Mucosa of rectum (tissue), 2 donors: ENCODE results near the gene HCCS.
"Not testable (repeated sequence)": the region's sequence is repeated elsewhere in the genome, so short reads cannot be mapped to it uniquely, and the experiment has no call there.

Experiments used
- H3K27ac ChIP-seq, 2 donors: one replicate each; pipeline ENCODE4 v1.7.0; 2013; ENCODE audit warnings: inconsistent platforms in 2 of 2, low read depth in 2 of 2, low read length in 2 of 2
- H3K27me3 ChIP-seq, 2 donors: one replicate each; pipeline ENCODE4 v1.7.0; 2013; ENCODE audit warnings: low read length in 2 of 2; ENCODE audit not compliant: control insufficient read depth in 2 of 2, insufficient read depth in 2 of 2
- H3K36me3 ChIP-seq, 2 donors: one replicate each; pipeline ENCODE4 v1.7.0; 2013; ENCODE audit warnings: low read length in 2 of 2; ENCODE audit not compliant: control insufficient read depth in 2 of 2, insufficient read depth in 2 of 2
- H3K4me1 ChIP-seq, 2 donors: one replicate each; pipeline ENCODE4 v1.7.0; 2013; ENCODE audit warnings: low read length in 2 of 2, mild to moderate bottlenecking in 1 of 2; ENCODE audit not compliant: control insufficient read depth in 2 of 2, insufficient read depth in 2 of 2
- H3K4me3 ChIP-seq, 2 donors: one replicate each; pipeline ENCODE4 v1.7.0; 2013; ENCODE audit warnings: low read length in 2 of 2
- H3K9ac ChIP-seq, 2 donors: one replicate each; pipeline ENCODE4 v1.7.0; 2013; ENCODE audit warnings: low read length in 2 of 2, low read depth in 1 of 2, mild to moderate bottlenecking in 1 of 2
- H3K9me3 ChIP-seq, 2 donors: one replicate each; pipeline ENCODE4 v1.7.0; 2013; ENCODE audit warnings: low read length in 2 of 2; ENCODE audit not compliant: control insufficient read depth in 2 of 2
- donor health status: healthy.
- donor health status: Normal muscosa, but diverticular disease.

Gene HCCS

GRCh38 chrX:11119313-11119943 is 8.3 kb downstream of the HCCS start:
- Histone ChIP-seq H3K4me3 (no peak overlapping the region), H3K36me3 (peaks cover 30 to 50% of the 10 kb centered on the region in 2 donors), H3K27ac (no peak overlapping the region), H3K27me3 (no peaks in the 10 kb centered on the region), H3K4me1 (peaks cover 0 to 4% of the 10 kb centered on the region in 2 donors), H3K9ac (no peak overlapping the region), H3K9me3 (no peaks in the 10 kb centered on the region)

GRCh38 chrX:11123087-11123486 is 12.0 kb downstream of the HCCS start:
- H3K27ac ChIP-seq, H3K9ac ChIP-seq, H3K9me3 ChIP-seq, H3K27me3 ChIP-seq, H3K4me3 ChIP-seq, H3K4me1 ChIP-seq: not testable (repeated sequence)
- H3K36me3 ChIP-seq = peaks cover 16 to 25% of the 10 kb centered on the region in 2 donors

GRCh38 chrX:11124112-11124511 is 13.0 kb downstream of the HCCS start:
- Histone ChIP-seq H3K27ac (peak overlapping the region in 1 of 2 donors; percentile 50), H3K4me3 (no peak overlapping the region)

GRCh38 chrX:11125060-11125459 is 13.9 kb downstream of the HCCS start:
- Histone ChIP-seq H3K4me3 (no peak overlapping the region), H3K27me3 (no peaks in the 10 kb centered on the region), H3K36me3 (peaks cover 10 to 17% of the 10 kb centered on the region in 2 donors), H3K9me3 (no peaks in the 10 kb centered on the region), H3K27ac (no peak overlapping the region), H3K4me1 (peaks cover 3 to 4% of the 10 kb centered on the region in 2 donors), H3K9ac (no peak overlapping the region)

More at GRCh38 chrX:11124112-11124511, 13.0 kb downstream of the HCCS start:
- Histone ChIP-seq H3K9me3 (no peaks in the 10 kb centered on the region), H3K36me3 (peaks cover 10 to 19% of the 10 kb centered on the region in 2 donors), H3K4me1 (peaks cover 0 to 2% of the 10 kb centered on the region in 2 donors), H3K27me3 (no peaks in the 10 kb centered on the region), H3K9ac (no peak overlapping the region)

- no peaks in the 10 kb centered on the region for H3K36me3 ChIP-seq
- H3K27ac ChIP-seq = no peak overlapping the region
- H3K4me1 ChIP-seq = peaks cover 3 to 4% of the 10 kb centered on the region in 2 donors
- H3K4me3 ChIP-seq = no peak overlapping the region
- no peak overlapping the region for H3K9ac ChIP-seq
- no peaks in the 10 kb centered on the region for H3K27me3 ChIP-seq
- no peaks in the 10 kb centered on the region for H3K9me3 ChIP-seq
Observed at GRCh38 chrX:11129534-11130105, 18.5 kb downstream of the HCCS start.

GRCh38 chrX:11130136-11130535 is 19.0 kb downstream of the HCCS start:
- Histone ChIP-seq H3K9ac (no peak overlapping the region), H3K4me1 (peaks cover 3 to 4% of the 10 kb centered on the region in 2 donors), H3K27ac (peak overlapping the region in 1 of 2 donors; percentile 38), H3K27me3 (no peaks in the 10 kb centered on the region), H3K9me3 (no peaks in the 10 kb centered on the region), H3K4me3 (no peak overlapping the region), H3K36me3 (no peaks in the 10 kb centered on the region)

- peaks cover 3 to 4% of the 10 kb centered on the region in 2 donors for H3K4me1 ChIP-seq
- no peaks in the 10 kb centered on the region for H3K36me3 ChIP-seq
- no peak overlapping the region for H3K4me3 ChIP-seq
- no peak overlapping the region for H3K9ac ChIP-seq
- H3K27ac ChIP-seq = no peak overlapping the region
- no peaks in the 10 kb centered on the region for H3K27me3 ChIP-seq
- no peaks in the 10 kb centered on the region for H3K9me3 ChIP-seq
Observed at GRCh38 chrX:11131146-11131545, 20.0 kb downstream of the HCCS start.

- H3K27me3 ChIP-seq = no peaks in the 10 kb centered on the region
- no peak overlapping the region for H3K27ac ChIP-seq
- no peaks in the 10 kb centered on the region for H3K36me3 ChIP-seq
Observed at GRCh38 chrX:11135564-11136185, 24.5 kb downstream of the HCCS start.

GRCh38 chrX:11137543-11138139 is 26.5 kb downstream of the HCCS start:
- Histone ChIP-seq H3K9me3 (no peaks in the 10 kb centered on the region), H3K4me1 (no peaks in the 10 kb centered on the region), H3K36me3 (no peaks in the 10 kb centered on the region), H3K27me3 (no peaks in the 10 kb centered on the region), H3K9ac (no peak overlapping the region), H3K4me3 (no peak overlapping the region), H3K27ac (no peak overlapping the region)

More at GRCh38 chrX:11135564-11136185, 24.5 kb downstream of the HCCS start:
- H3K9ac ChIP-seq = no peak overlapping the region
- H3K4me1 ChIP-seq = no peaks in the 10 kb centered on the region
- H3K9me3 ChIP-seq = no peaks in the 10 kb centered on the region
- H3K4me3 ChIP-seq = no peak overlapping the region
